DOHH2 (cell line): Measurements from ENCODE around the gene CMIP.
A peak's percentile ranks its signal among the peaks of the same experiment; 100 is the strongest.

ENCODE experiments used
- H3F3A ChIP-seq: fragments of 200-600 bp; sonication (generic), shearing (Covaris generic); 2 replicates; pipeline ENCODE4 v1.6.0; 2016; ENCODE audit warnings: antibody characterized with exemption, mild to moderate bottlenecking; ENCODE audit not compliant: control insufficient read depth, insufficient read depth
- H3K27ac ChIP-seq: fragments of 200-600 bp; sonication (generic); 2 replicates; pipeline ENCODE4 v1.5.1; 2014; ENCODE audit warnings: low read depth, mild to moderate bottlenecking, low read length, moderate library complexity
- H3K27me3 ChIP-seq: fragments of 200-600 bp; sonication (generic); 2 replicates; pipeline ENCODE4 v1.6.1; 2014; ENCODE audit warnings: mild to moderate bottlenecking, low read length, mixed read lengths; ENCODE audit not compliant: control insufficient read depth
- H3K36me3 ChIP-seq: fragments of 200-600 bp; sonication (generic); 2 replicates; pipeline ENCODE4 v1.6.1; 2014; ENCODE audit warnings: mild to moderate bottlenecking, low read length, moderate library complexity, mixed read lengths; ENCODE audit not compliant: control insufficient read depth
- H3K4me1 ChIP-seq: fragments of 200-600 bp; sonication (generic); 2 replicates; pipeline ENCODE4 v1.6.1; 2014; ENCODE audit warnings: mild to moderate bottlenecking, low read length, mixed read lengths; ENCODE audit not compliant: control insufficient read depth
- H3K4me2 ChIP-seq: fragments of 200-600 bp; sonication (generic); 2 replicates; pipeline ENCODE4 v1.6.0; 2014; ENCODE audit warnings: mild to moderate bottlenecking, low read length, moderate library complexity
- H3K4me3 ChIP-seq: fragments of 200-600 bp; sonication (generic); 2 replicates; pipeline ENCODE4 v1.5.1; 2014; ENCODE audit warnings: mild to moderate bottlenecking, low read length, mixed read lengths
- H3K79me2 ChIP-seq: fragments of 200-600 bp; sonication (generic); 2 replicates; pipeline ENCODE4 v1.6.1; 2014; ENCODE audit warnings: mild to moderate bottlenecking, low read length, mixed read lengths; ENCODE audit not compliant: control insufficient read depth
- H3K9me2 ChIP-seq: fragments of 200-600 bp; sonication (generic); replicated peaks from 2 replicates; pipeline ENCODE4 v1.6.1; 2014; ENCODE audit warnings: mild to moderate bottlenecking, low read length, mixed read lengths; ENCODE audit not compliant: control insufficient read depth
- H3K9me3 ChIP-seq: fragments of 200-600 bp; sonication (generic); 2 replicates; pipeline ENCODE4 v1.6.1; 2014; ENCODE audit warnings: antibody characterized with exemption, low read length, mixed read lengths; ENCODE audit not compliant: control insufficient read depth, insufficient read depth
- H4K20me1 ChIP-seq: fragments of 200-600 bp; sonication (generic); 2 replicates; pipeline ENCODE4 v1.6.0; 2014; ENCODE audit warnings: low read depth, mild to moderate bottlenecking, antibody characterized with exemption, low read length, moderate library complexity; ENCODE audit not compliant: control insufficient read depth, insufficient read depth
- CTCF ChIP-seq: fragments of 200-600 bp; sonication (generic); IDR thresholded peaks from one replicate; pipeline ENCODE4 v1.5.1; 2014; ENCODE audit warnings: antibody characterized with exemption, mild to moderate bottlenecking, low read depth, low read length; ENCODE audit not compliant: poor library complexity, severe bottlenecking
- EZH2phosphoT487 ChIP-seq: fragments of 200-600 bp; sonication (generic); IDR thresholded peaks from 2 replicates; pipeline ENCODE4 v1.6.1; 2017; ENCODE audit warnings: borderline replicate concordance, mild to moderate bottlenecking, antibody characterized with exemption, low read length, moderate library complexity, mixed read lengths

The CMIP gene

DNA sequence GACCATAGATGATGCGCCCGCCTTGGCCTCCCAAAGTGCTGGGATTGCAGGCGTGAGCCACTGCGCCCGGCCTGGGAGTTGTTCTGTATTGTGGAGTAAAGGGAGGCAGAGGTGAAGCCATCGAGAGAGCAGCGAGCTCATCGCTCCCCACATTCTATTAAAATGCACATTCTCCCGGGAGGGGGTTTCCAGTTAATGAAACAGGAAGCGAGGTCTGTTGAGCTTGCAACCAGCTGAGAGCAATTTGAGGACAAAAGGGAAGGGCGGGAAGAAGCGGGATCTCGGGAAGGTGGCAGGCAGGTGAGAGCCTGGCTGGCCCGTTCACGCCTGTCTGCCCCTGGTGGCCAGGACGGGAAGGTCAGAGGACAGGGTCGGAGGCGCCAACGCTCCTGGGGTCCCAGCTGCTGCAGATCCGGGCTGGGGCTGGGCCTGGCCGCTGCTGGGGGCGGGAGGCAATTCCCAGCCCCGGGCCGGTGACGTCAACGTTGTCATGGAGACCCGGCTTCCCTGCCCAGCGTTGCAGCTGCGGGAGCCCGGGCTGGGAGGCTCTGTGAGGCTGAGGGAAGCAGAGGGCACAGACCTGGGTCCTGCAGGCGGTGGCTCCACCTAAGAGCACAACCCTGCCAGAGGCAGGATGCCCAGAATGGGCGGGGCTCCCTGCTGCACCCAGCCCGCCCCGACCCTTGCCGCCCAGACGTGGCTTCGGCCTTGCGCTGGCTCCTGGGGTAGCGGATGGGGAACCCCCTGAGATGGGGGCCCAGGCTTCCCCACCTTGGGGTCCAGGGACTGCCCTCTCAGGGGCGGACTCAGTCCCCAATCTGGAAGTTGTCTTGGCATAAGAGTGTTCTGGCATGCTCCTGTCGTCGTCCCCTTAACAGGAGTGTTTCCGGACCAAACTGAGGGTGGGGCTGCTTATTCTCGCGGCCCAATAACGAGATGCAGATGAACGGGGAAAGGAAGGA is 285.8 kb downstream of the CMIP start:
- Histone ChIP-seq H3F3A (peaks cover 6% of the 10 kb centered on the region; the same call in 1 of the 2 replicates), H3K4me3 (peak overlapping the region; percentile 72), H3K9me3 (no peaks in the 10 kb centered on the region), H3K79me2 (no peaks in the 10 kb centered on the region), H3K27ac (peak overlapping the region; percentile 26; the same call in 1 of the 2 replicates), H3K4me2 (peak overlapping the region; percentile 100), H3K9me2 (no peaks in the 10 kb centered on the region), H3K27me3 (no peaks in the 10 kb centered on the region), H3K36me3 (no peaks in the 10 kb centered on the region), H4K20me1 (no peaks in the 10 kb centered on the region), H3K4me1 (peaks cover 43% of the 10 kb centered on the region)
- peak; percentile 75 for TF ChIP-seq CTCF
- TF ChIP-seq EZH2phosphoT487 = no peak

- H3K4me1 ChIP-seq = peaks cover 43% of the 10 kb centered on the region
- H3K4me3 ChIP-seq = no peak overlapping the region
- no peaks in the 10 kb centered on the region for H3K79me2 ChIP-seq
- H3K9me3 ChIP-seq = no peaks in the 10 kb centered on the region
- peaks cover 6% of the 10 kb centered on the region; the same call in 1 of the 2 replicates for H3F3A ChIP-seq
- no peaks in the 10 kb centered on the region for H3K36me3 ChIP-seq
- H3K4me2 ChIP-seq = no peak overlapping the region
- H4K20me1 ChIP-seq = no peaks in the 10 kb centered on the region
- no peaks in the 10 kb centered on the region for H3K27me3 ChIP-seq
- TF ChIP-seq EZH2phosphoT487 = no peak
- TF ChIP-seq CTCF = no peak
- H3K9me2 ChIP-seq = no peaks in the 10 kb centered on the region
- H3K27ac ChIP-seq = no peak overlapping the region
Observed at GRCh38 chr16:81731649-81732048, 287.0 kb downstream of the CMIP start.

- no peaks in the 10 kb centered on the region for H3K27me3 ChIP-seq
- no peak overlapping the region for H3K4me3 ChIP-seq
- no peaks in the 10 kb centered on the region for H4K20me1 ChIP-seq
- no peaks in the 10 kb centered on the region for H3K79me2 ChIP-seq
- H3K4me2 ChIP-seq = no peak overlapping the region
- no peak for TF ChIP-seq EZH2phosphoT487
- TF ChIP-seq CTCF = peak; percentile 22
- H3K36me3 ChIP-seq = no peaks in the 10 kb centered on the region
- H3K9me3 ChIP-seq = no peaks in the 10 kb centered on the region
- H3K4me1 ChIP-seq = peaks cover 41% of the 10 kb centered on the region
- H3F3A ChIP-seq = peaks cover 2% of the 10 kb centered on the region; the same call in 1 of the 2 replicates
- H3K27ac ChIP-seq = no peak overlapping the region
- H3K9me2 ChIP-seq = no peaks in the 10 kb centered on the region
Observed at GRCh38 chr16:81732699-81733098, 288.1 kb downstream of the CMIP start.
